HG03045 (cell line): Measurements from ENCODE around the gene AUTS2.

Experiments used
- ATAC-seq: cut with Tn5 transposase; IDR thresholded peaks from one replicate; pipeline ENCODE4 v1.9.1; 2021; ENCODE audit warnings: mild to moderate bottlenecking, moderate library complexity; ENCODE audit not compliant: unreplicated experiment

Gene AUTS2

DNA sequence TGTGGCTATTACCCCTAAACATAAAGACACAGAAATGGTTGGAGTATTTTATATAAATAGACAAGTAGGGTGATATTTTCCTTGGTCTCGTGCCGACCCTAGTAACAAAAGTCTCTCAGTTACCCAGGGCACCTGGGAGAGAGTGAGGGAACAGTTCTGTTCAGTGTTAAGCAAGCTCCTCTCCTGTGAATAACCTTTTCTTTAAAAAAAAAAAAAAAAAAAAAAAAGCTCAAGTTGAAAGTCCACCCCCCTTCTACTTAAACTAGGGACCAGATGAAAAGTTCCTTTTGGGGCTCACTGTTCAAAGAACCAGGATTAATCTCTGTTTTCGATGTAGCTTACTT, 896.7 kb downstream of the AUTS2 start:
- ATAC-seq, result no peak

DNA sequence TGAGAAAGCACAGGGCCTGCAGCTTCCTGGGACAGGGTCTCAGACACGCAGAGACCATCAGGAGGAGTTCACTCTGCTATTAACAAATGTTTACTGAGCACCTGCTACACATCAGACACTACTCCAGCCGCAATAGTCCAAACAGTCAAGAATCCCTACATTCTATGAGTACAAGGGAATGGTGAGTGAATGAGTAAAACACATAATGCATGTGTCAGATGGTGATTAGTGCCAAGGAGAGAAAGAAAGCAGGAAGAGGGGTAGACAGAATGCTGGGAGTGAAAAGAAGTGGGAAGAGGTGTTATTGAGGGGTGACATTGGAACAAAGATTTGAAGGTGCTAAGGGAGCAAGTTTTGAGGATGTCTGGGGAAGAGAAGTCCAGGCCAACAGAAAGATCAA, 899.5 kb downstream of the AUTS2 start:
- ATAC-seq, result no peak

GRCh38 chr7:70498232-70498992, 900.1 kb downstream of the AUTS2 start:
- no peak for ATAC-seq

GRCh38 chr7:70500261-70500660, 902.0 kb downstream of the AUTS2 start:
- ATAC-seq, result no peak

DNA sequence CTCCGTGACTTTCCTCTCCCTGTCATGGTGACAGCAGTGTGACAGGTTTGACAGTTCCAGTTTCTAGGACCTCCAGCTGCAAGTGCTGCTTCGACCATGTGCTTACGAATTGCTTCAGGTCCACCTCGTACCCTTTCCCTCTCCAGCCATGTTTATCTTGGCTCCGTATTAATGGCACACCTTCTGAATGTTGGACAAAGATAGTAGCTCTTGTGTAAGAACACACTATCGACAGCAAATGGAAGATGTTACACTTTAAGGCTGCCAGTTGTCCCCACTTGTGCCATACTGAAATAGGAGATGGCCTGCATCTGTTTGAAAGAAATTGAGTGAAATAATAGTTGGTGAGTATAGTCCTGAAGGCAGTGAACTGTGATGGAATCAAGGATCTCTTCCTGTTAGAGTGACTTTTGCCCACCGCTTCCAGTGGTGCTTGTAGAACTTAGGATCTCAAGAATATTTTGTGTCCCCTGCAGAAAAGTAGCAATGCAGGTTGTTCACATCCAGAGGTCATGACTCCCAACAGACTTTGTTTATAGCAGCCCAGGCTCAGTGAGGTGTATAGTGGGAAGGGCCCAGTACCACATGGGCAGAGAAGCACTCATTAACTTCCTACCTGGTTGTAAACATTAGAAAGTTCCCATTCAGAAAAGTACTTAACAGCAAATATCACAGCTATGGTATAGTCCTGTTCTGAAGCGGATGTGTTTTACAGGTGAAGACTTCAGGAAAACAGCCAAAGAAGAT, 904.0 kb downstream of the AUTS2 start:
- no peak for ATAC-seq

DNA sequence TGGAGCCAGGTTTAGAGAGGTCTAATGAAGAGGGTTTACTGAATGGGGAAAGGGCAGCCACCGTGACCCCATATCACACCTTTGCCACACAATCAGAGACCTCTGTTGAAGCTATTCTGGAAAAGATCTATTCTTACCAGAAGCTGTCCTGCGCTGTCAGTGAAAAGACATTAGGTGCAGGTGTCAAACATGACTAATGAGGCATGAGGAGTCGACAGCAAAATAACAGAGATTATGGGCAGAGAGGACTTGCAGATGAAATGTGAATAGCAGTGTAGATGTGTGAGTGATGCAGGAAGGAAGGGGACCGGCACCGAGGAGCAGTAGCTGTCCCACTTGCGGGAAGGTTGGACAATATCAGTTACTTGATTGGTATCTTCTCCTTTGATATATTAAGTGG, 906.0 kb downstream of the AUTS2 start:
- ATAC-seq, result no peak

GRCh38 chr7:70505468-70505867, 907.2 kb downstream of the AUTS2 start:
- ATAC-seq, result no peak

GRCh38 chr7:70505886-70506285, 907.6 kb downstream of the AUTS2 start:
- no peak for ATAC-seq

- no peak for ATAC-seq
Measured at GRCh38 chr7:70506434-70506833, 908.2 kb downstream of the AUTS2 start.

DNA sequence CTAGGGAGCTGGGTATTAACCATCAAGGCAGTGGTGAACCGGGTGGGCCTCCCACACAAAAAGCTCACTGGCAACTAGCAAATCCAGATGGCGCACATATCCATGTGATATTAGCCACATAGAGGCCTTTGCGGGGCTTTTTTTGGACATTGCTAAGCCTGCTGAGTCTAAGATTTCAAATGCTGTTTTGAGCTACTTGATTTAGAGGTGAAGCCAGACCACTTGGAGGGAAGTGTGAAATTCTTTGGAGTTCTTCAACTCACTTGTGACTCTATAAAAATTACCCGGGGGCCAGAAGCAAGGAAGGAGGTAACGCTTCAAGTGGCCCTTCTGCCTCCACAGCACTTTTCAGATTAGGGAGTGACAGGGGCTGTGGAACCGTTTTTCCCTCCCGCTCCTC, 913.9 kb downstream of the AUTS2 start:
- no peak for ATAC-seq

- no peak for ATAC-seq
Measured at GRCh38 chr7:70512761-70513160, 914.5 kb downstream of the AUTS2 start.

DNA sequence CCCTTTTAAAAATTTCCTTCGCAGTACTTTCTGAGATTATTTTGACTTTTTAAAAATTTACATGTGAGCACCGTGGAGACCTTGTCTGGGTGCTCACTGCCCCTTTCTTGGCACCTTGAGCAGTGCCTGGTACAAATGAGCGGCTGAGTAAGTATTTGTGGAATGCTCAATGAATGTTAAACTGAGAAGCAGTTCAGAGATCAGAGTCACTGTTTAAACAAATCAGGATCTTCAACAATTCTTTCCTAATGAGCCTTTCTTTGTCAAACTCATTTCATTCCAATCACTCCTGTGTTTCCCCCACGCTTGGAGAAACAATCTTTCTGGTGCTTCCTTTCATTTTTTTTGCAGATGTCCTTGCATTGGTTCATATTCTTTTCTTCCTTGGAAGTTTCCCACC, 922.3 kb downstream of the AUTS2 start:
- ATAC-seq, result no peak

DNA sequence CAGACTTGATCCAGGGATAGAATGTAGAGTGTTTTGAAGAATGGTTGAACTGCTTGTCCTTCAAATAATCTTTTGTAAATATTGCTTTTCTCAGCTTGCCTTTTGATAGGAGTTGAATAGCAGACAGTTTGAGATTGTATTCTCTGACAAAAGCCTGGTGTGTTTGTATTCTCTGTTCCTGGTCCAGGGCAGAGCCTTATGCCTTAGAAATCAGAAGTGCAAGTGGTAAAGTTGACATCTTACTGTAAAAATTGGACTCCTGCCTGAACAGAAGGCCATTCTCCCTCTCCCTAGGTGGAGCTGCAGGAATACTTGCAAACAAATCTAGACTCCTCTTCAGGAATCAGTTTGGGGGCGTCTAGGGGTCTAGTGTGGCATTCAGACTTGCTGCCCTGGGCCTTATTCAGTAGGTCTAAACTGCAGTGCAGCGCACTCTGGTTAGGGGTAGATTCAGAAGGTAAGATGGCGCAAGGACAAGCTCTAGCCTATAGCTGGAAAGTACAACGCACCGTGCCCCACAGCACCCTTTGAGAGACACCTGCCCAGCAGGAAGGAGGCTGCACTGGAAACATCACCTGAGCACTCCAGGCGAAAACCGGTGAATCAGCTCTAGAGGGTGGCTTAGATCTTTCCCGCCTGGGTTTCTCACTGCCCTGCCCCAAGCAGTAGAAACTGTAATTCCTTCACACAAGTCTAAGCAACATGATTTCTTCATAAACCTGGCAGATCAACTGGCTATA, 925.1 kb downstream of the AUTS2 start:
- ATAC-seq, result no peak

GRCh38 chr7:70523989-70524351, 925.7 kb downstream of the AUTS2 start:
- ATAC-seq, result no peak

- ATAC-seq, result no peak
Measured at GRCh38 chr7:70525991-70526390, 927.7 kb downstream of the AUTS2 start.

DNA sequence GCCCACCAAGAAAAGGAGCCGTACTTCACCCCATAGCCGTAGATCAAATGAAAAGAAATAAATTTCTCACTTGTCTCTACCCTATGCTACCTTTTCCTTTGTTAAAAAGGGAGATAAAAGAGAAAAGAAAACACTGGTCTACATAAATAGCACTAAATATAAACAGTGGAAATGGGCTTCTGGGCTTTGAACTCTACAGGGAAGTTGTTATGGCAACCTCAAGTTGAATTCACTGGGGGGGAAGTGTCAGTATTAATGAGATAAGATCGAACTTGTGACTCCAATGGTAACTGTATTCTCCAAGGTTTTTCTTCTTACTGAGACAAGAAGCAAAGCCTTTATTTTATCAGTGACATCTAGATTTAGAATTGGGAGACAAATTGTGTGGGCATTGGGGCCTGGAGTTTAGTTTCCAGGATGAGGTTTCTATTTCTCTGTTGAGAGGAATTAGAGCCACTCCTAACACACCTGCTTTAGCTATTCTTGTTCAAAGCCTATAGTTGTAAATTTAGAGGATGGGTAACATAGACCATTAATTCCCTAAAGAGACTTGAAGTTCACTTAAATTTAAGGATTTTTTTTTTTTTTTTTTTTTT, 929.3 kb downstream of the AUTS2 start:
- ATAC-seq, result no peak

- no peak for ATAC-seq
Measured at GRCh38 chr7:70529436-70529835, 931.2 kb downstream of the AUTS2 start.

- no peak for ATAC-seq
Measured at GRCh38 chr7:70529914-70530585, 931.8 kb downstream of the AUTS2 start.

GRCh38 chr7:70533614-70534013, 935.3 kb downstream of the AUTS2 start:
- ATAC-seq, result no peak

- no peak for ATAC-seq
Measured at GRCh38 chr7:70539205-70539604, 940.9 kb downstream of the AUTS2 start.

DNA sequence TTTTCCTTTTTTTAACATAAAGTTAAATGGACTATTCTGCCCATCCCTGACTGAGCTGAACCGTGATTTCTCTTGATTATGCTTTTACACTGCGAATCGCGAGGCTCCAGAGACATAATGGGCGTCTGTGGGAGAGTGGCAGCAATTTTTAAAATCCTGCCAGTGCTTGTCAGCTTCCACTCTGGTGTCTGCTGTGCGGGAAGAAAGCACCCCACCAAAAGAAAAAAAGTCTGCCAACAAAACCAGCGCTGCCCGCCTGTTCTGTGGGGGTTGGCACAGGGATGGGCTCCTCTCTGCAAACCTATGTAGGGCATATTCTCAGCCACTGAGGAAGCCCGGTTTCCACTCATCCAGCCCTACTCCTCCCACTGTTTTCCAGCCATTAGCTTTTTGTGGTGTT, 941.3 kb downstream of the AUTS2 start:
- ATAC-seq, result no peak
